HepG2 (cell line): ENCODE results near the gene FUT8. TPM values are rescaled to one million over a fixed set of nuclear protein-coding genes. Genes with fewer than 3 reads are reported as not detected.
A peak's percentile ranks its signal among the peaks of the same experiment; 100 is the strongest.

ENCODE experiments used
- ATAC-seq: fragments of 200-7000 bp; cut with Tn5 transposase; 3 replicates; pipeline ENCODE4 v1.9.1; 2020; ENCODE audit warnings: mild to moderate bottlenecking, moderate library complexity
- BruUV-seq: library from RNA; stranded (reverse); fragments of 400-500 nt; replicated peaks from 2 replicates; lab custom pipeline; 2021; lab: Mats Ljungman, UMichigan
- CTCF ChIA-PET: fragments of 300-600 bp; formaldehyde crosslinking; extraction: SDS; loops from one replicate; lab custom pipeline; 2021; ENCODE audit warnings: low total read pairs, inconsistent platforms, low intra/inter-chr PET ratio; lab: Yijun Ruan, JAX
- POLR2A ChIA-PET: fragments of 350-600 bp; sonication (Branson Sonifier 250); formaldehyde crosslinking; loops from one replicate; lab custom pipeline; 2020; ENCODE audit warnings: antibody characterized with exemption, inconsistent platforms; lab: Yijun Ruan, JAX
- DNase-seq: peaks from one replicate; pipeline ENCODE4 v3.0.0-alpha.2; 2015; ENCODE audit warnings: low spot score
- FAIRE-seq: peaks from 3 replicates; lab custom pipeline; 2011; peaks lifted over from hg19 to GRCh38; lab: Jason Lieb, UNC
- H2AFZ ChIP-seq: one replicate; pipeline ENCODE4 v1.6.1; 2011; ENCODE audit warnings: low read length, inconsistent platforms
- H3K27ac ChIP-seq: fragments of 300-600 bp; 3 replicates; pipeline ENCODE4 v1.8.0; 2011; ENCODE audit warnings: mixed run types, mild to moderate bottlenecking, mixed read lengths, low read length, inconsistent platforms; ENCODE audit not compliant: insufficient read depth; ENCODE audit errors: extremely low read length
- H3K27me3 ChIP-seq, 2 experiments: fragments of 200-600 bp in 1 of 2; 2 replicates in 1 of 2; 3 replicates in 1 of 2; pipeline versions ENCODE4 v1.6.0 to v1.8.0; 2011; ENCODE audit warnings: low read length in 2 of 2, mild to moderate bottlenecking in 2 of 2, moderate library complexity in 2 of 2, inconsistent platforms in 1 of 2; ENCODE audit not compliant: insufficient read depth in 2 of 2, control insufficient read depth in 1 of 2
- H3K36me3 ChIP-seq, 2 experiments: fragments of 200-600 bp in 1 of 2; replicated peaks in 1 of 2; 2 replicates in 1 of 2; 3 replicates in 1 of 2; pipeline versions ENCODE4 v1.5.1 to v1.8.0; 2011; ENCODE audit warnings: low read length in 2 of 2, inconsistent platforms in 1 of 2; ENCODE audit not compliant: insufficient read depth in 2 of 2, control insufficient read depth in 1 of 2
- H3K4me1 ChIP-seq: 2 replicates; pipeline ENCODE4 v1.5.1; 2012; ENCODE audit warnings: low read length, inconsistent platforms; ENCODE audit not compliant: insufficient read depth
- H3K4me2 ChIP-seq: 2 replicates; pipeline ENCODE4 v1.6.0; 2011; ENCODE audit warnings: low read depth, low read length, inconsistent platforms
- H3K4me3 ChIP-seq, 3 experiments: fragments of 200-600 bp in 1 of 3; sonication (generic), shearing (Covaris generic) in 1 of 3; replicated peaks in 1 of 3; 2 replicates each; pipeline ENCODE4 v1.5.1; 2011 to 2016; ENCODE audit warnings: low read length in 3 of 3, inconsistent platforms in 2 of 3, low read depth in 2 of 3, mild to moderate bottlenecking in 2 of 3, control low read depth in 1 of 3, mixed read lengths in 1 of 3; ENCODE audit not compliant: insufficient read depth in 1 of 3
- H3K79me2 ChIP-seq: one replicate; pipeline ENCODE4 v1.6.1; 2011; ENCODE audit warnings: low read length, inconsistent platforms; ENCODE audit not compliant: insufficient read depth
- H3K9ac ChIP-seq: 2 replicates; pipeline ENCODE4 v1.6.0; 2011; ENCODE audit warnings: mild to moderate bottlenecking, low read depth, low read length, inconsistent platforms; ENCODE audit not compliant: insufficient read depth
- H3K9me3 ChIP-seq: 2 replicates; pipeline ENCODE4 v1.5.1; 2012; ENCODE audit warnings: mild to moderate bottlenecking, low read length
- H4K20me1 ChIP-seq: 2 replicates; pipeline ENCODE4 v1.6.0; 2011; ENCODE audit warnings: inconsistent platforms, mild to moderate bottlenecking, low read length, moderate library complexity; ENCODE audit not compliant: insufficient read depth
- CTCF ChIP-seq: sonication (generic); formaldehyde crosslinking; IDR thresholded peaks from 2 replicates; pipeline ENCODE4 v1.5.0; 2020; ENCODE audit warnings: mild to moderate bottlenecking, missing genetic modification reagents, moderate library complexity
- HNF4A ChIP-seq: sonication (generic); formaldehyde crosslinking; IDR thresholded peaks from 2 replicates; pipeline ENCODE4 v1.4.0; 2020; ENCODE audit warnings: missing genetic modification reagents
- ZNF234 ChIP-seq: sonication (generic); formaldehyde crosslinking; conservative IDR thresholded peaks from 2 replicates; pipeline ENCODE4 v1.5.1; 2020; ENCODE audit warnings: mild to moderate bottlenecking, missing genetic modification reagents
- ZNF331 ChIP-seq: sonication (generic); formaldehyde crosslinking; IDR thresholded peaks from 2 replicates; pipeline ENCODE4 v1.4.0; 2020; ENCODE audit warnings: missing genetic modification reagents
- WGBS: methylation state at CpG from one replicate; pipeline ENCODE4 v1.1.6; 2017; ENCODE audit warnings: low lambda C conversion rate; 5-methylcytosine and 5-hydroxymethylcytosine counted together
- in situ Hi-C: cut with HindIII; loops from 2 replicates; pipeline ENCODE4 v1.10.0; 2017; ENCODE audit warnings: low pct_unique_long_range_greater_than_20kb; ENCODE audit not compliant: extremely low pct_ligation_motif_present
- intact Hi-C: fragments of 100-400 bp; cut with micrococcal nuclease; formaldehyde crosslinking; loops from one replicate; pipeline ENCODE4 v1.10.0; 2022; ENCODE audit not compliant: unreplicated experiment
- polyA plus RNA-seq, 8 experiments: library from polyadenylated mRNA; depleted of rRNA in 3 of 8; stranded (reverse) in 7 of 8; unstranded in 1 of 8; fragments of >200 nt; fragmentation: Illumina TruSeq in 4 of 8; extraction: Trizol in 4 of 8; gene quantifications; 2 replicates each; pipeline versions ENCODE4 v1.2.1 to v1.2.3, GENCODE V29; 2011 to 2016; ENCODE audit warnings: low read depth in 4 of 8, missing spikeins in 1 of 8, mixed read lengths in 1 of 8; ENCODE audit not compliant: insufficient read depth in 1 of 8
- total RNA-seq, 5 experiments: library from RNA; depleted of rRNA; stranded (reverse); fragments of >200 nt; fragmentation: Illumina TruSeq; extraction: Trizol; gene quantifications; 2 replicates each; pipeline ENCODE4 v1.2.3, GENCODE V29; 2016; ENCODE audit warnings: low read depth in 1 of 5
- TF ChIP-seq, protein P1 (sequence below): sonication (generic); formaldehyde crosslinking; IDR thresholded peaks from 2 replicates; pipeline ENCODE4 v1.4.0; 2020; ENCODE audit warnings: missing genetic modification reagents, borderline replicate concordance
- TF ChIP-seq, protein P2 (sequence below): sonication (generic); formaldehyde crosslinking; IDR thresholded peaks from 2 replicates; pipeline ENCODE4 v1.4.0; 2020; ENCODE audit warnings: missing genetic modification reagents
- TF ChIP-seq, protein P3 (sequence below): sonication (generic); formaldehyde crosslinking; IDR thresholded peaks from 2 replicates; pipeline ENCODE4 v1.4.0; 2020; ENCODE audit warnings: mild to moderate bottlenecking, low read depth, missing genetic modification reagents

FUT8 gene
- total and polyA plus RNA-seq, 2 of the 13 experiments (the other 11 are each of a cell fraction or from before 2014, with no cell fraction given), result 9.3 to 17.5 TPM

DNA sequence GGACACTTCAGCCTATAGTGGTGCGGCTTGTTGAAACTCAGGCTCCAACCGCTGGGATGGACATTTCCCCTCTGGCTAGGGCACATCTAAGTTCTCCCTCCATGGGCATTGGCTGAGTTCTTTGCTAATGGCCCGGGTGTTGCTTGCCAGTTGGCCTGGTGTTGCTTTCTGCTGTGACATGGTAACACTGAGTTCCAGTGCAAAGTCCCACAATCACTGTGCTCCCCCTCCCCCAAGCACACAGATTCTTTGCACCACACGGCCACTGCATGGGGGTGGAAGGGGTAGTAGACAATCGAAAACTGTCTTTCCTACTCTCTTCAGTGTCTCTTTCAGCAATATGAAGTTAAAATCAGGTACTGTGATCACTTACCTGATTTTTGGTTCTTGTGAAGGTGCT, 308.2 kb downstream of the FUT8 start:
- in situ Hi-C loops, result no loop called here
- no peak for FAIRE-seq
- WGBS, result 72% methylated on average over 5 of the region's 5 CpGs
- Histone ChIP-seq H3K27ac (no peak overlapping the region), H3K4me3 (no peak overlapping the region), H3K4me1 (peaks cover 8% of the 10 kb centered on the region), H4K20me1 (no peaks in the 10 kb centered on the region), H2AFZ (no peak overlapping the region), H3K9ac (no peak overlapping the region), H3K27me3 (no peaks in the 10 kb centered on the region), H3K9me3 (peaks cover 21% of the 10 kb centered on the region), H3K36me3 (no peaks in the 10 kb centered on the region), H3K79me2 (no peaks in the 10 kb centered on the region), H3K4me2 (no peak overlapping the region)
- ATAC-seq, result no peak
- DNase-seq, result peak; percentile 3
- ChIA-PET POLR2A (no interaction called here), CTCF (no interaction called here)
- BruUV-seq, result no TSS peak
- intact Hi-C loops, result no loop called here
- TF ChIP-seq HNF4A, result peak; percentile 19; the same call in 1 of the 2 replicates
- TF ChIP-seq ZNF234 (CRISPR knock-in tag), result no peak
- TF ChIP-seq, protein P1, sequence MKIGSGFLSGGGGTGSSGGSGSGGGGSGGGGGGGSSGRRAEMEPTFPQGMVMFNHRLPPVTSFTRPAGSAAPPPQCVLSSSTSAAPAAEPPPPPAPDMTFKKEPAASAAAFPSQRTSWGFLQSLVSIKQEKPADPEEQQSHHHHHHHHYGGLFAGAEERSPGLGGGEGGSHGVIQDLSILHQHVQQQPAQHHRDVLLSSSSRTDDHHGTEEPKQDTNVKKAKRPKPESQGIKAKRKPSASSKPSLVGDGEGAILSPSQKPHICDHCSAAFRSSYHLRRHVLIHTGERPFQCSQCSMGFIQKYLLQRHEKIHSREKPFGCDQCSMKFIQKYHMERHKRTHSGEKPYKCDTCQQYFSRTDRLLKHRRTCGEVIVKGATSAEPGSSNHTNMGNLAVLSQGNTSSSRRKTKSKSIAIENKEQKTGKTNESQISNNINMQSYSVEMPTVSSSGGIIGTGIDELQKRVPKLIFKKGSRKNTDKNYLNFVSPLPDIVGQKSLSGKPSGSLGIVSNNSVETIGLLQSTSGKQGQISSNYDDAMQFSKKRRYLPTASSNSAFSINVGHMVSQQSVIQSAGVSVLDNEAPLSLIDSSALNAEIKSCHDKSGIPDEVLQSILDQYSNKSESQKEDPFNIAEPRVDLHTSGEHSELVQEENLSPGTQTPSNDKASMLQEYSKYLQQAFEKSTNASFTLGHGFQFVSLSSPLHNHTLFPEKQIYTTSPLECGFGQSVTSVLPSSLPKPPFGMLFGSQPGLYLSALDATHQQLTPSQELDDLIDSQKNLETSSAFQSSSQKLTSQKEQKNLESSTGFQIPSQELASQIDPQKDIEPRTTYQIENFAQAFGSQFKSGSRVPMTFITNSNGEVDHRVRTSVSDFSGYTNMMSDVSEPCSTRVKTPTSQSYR, result peak; percentile 66; the same call in 1 of the 2 replicates

DNA sequence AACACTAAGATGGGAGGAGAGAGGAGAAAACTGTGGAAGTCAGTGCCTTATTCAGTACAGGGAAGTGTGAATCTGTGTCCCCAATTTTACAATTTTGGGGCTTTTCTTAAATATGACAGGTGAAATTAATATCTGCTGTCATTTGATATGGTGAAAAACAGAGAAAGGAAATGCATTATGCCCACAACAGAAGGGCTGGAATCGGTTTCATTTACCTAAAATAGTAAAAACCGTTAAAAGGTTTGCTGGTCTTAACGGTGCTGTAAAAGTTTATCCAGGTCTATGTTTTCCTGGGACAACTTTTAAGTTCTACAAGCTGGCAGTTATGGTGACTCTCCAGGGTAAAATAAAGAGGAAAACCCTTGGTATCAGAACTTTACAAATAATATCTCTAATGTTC, 310.8 kb downstream of the FUT8 start:
- in situ Hi-C loops, result no loop called here
- TF ChIP-seq CTCF (CRISPR knock-in tag) (no peak), ZNF331 (CRISPR knock-in tag) (no peak)
- TF ChIP-seq, protein P2, sequence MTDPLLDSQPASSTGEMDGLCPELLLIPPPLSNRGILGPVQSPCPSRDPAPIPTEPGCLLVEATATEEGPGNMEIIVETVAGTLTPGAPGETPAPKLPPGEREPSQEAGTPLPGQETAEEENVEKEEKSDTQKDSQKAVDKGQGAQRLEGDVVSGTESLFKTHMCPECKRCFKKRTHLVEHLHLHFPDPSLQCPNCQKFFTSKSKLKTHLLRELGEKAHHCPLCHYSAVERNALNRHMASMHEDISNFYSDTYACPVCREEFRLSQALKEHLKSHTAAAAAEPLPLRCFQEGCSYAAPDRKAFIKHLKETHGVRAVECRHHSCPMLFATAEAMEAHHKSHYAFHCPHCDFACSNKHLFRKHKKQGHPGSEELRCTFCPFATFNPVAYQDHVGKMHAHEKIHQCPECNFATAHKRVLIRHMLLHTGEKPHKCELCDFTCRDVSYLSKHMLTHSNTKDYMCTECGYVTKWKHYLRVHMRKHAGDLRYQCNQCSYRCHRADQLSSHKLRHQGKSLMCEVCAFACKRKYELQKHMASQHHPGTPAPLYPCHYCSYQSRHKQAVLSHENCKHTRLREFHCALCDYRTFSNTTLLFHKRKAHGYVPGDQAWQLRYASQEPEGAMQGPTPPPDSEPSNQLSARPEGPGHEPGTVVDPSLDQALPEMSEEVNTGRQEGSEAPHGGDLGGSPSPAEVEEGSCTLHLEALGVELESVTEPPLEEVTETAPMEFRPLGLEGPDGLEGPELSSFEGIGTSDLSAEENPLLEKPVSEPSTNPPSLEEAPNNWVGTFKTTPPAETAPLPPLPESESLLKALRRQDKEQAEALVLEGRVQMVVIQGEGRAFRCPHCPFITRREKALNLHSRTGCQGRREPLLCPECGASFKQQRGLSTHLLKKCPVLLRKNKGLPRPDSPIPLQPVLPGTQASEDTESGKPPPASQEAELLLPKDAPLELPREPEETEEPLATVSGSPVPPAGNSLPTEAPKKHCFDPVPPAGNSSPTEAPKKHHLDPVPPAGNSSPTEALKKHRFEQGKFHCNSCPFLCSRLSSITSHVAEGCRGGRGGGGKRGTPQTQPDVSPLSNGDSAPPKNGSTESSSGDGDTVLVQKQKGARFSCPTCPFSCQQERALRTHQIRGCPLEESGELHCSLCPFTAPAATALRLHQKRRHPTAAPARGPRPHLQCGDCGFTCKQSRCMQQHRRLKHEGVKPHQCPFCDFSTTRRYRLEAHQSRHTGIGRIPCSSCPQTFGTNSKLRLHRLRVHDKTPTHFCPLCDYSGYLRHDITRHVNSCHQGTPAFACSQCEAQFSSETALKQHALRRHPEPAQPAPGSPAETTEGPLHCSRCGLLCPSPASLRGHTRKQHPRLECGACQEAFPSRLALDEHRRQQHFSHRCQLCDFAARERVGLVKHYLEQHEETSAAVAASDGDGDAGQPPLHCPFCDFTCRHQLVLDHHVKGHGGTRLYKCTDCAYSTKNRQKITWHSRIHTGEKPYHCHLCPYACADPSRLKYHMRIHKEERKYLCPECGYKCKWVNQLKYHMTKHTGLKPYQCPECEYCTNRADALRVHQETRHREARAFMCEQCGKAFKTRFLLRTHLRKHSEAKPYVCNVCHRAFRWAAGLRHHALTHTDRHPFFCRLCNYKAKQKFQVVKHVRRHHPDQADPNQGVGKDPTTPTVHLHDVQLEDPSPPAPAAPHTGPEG (CRISPR knock-in tag), result no peak
- TF ChIP-seq, protein P3, sequence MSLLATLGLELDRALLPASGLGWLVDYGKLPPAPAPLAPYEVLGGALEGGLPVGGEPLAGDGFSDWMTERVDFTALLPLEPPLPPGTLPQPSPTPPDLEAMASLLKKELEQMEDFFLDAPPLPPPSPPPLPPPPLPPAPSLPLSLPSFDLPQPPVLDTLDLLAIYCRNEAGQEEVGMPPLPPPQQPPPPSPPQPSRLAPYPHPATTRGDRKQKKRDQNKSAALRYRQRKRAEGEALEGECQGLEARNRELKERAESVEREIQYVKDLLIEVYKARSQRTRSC, result no peak

More for the DNA sequence above, 310.8 kb downstream of the FUT8 start:
- Histone ChIP-seq H4K20me1 (no peaks in the 10 kb centered on the region), H3K9ac (no peak overlapping the region), H2AFZ (no peak overlapping the region), H3K4me2 (no peak overlapping the region), H3K36me3 (no peaks in the 10 kb centered on the region), H3K4me1 (peaks cover 15% of the 10 kb centered on the region), H3K4me3 (no peak overlapping the region), H3K79me2 (no peaks in the 10 kb centered on the region), H3K9me3 (peaks cover 11% of the 10 kb centered on the region), H3K27ac (no peak overlapping the region), H3K27me3 (no peaks in the 10 kb centered on the region)
- ChIA-PET POLR2A (no interaction called here), CTCF (no interaction called here)
- FAIRE-seq (no peak), ATAC-seq (no peak), DNase-seq (no peak)
- no TSS peak for BruUV-seq
- 89% methylated on average over 3 of the region's 3 CpGs for WGBS
- intact Hi-C loops, result no loop called here
